GM21786 (cell line): ENCODE data around the gene BOC.

Source experiments
- ATAC-seq: cut with Tn5 transposase; IDR thresholded peaks from one replicate; pipeline ENCODE4 v1.9.1; 2021; ENCODE audit not compliant: unreplicated experiment

Gene BOC

DNA sequence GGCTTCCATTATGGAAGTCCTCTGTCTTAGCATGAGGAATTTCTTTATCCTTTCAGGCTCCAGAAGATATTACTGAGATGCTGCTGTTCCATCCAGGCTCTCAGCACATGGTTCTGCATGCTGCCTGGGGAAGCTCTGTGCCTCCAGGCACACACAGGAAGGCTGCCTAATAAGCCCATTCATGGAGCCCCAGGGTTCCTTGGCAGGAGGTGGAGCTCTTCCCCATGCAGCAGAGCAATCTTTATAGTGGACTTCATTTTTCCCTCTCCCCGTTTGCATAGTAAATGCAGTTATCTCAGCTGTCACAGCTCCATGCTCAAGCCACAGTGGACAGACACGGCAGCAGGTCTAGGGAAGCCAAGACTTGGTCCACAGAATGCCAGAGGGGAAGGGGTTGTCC is 57.6 kb downstream of the BOC start:
- no peak for ATAC-seq

DNA sequence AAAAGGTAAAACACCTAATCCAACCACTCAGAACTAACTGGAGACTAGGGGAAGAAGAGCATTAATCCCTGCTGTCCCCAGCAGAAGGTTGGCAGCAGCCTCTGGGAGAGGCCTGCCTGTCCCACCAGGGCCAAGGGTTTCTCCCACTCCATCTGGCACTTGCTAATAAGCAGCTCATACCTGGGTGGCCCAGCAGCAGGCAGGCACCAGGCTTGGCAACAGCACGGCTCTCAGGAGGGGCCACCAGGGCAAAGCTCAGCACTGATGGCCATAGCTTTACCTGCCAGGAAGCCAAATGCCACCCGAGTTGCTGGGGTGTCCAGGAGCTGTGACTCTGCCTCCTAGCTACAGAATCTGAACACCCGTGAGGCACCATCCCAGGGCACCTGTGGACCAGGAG is 58.3 kb downstream of the BOC start:
- ATAC-seq, result no peak

DNA sequence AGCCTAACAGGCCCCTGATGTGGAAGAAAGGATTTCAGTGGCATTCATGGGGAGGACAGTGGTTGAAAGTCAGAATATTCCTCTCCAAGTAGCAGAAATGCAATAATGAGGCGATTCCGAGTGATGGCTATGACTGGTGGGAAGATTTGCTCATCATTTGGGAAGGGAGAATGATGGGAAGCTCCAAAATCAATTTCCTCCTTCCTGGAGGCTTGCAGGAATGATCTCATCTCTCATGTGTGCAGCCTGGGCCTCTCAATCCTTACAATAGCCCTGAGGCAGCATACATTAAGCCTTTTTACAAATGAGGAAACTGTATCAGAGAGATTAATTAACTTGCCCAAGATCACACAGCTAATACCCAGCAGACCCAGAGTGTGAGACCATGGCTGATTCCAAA is 58.7 kb downstream of the BOC start:
- no peak for ATAC-seq

DNA sequence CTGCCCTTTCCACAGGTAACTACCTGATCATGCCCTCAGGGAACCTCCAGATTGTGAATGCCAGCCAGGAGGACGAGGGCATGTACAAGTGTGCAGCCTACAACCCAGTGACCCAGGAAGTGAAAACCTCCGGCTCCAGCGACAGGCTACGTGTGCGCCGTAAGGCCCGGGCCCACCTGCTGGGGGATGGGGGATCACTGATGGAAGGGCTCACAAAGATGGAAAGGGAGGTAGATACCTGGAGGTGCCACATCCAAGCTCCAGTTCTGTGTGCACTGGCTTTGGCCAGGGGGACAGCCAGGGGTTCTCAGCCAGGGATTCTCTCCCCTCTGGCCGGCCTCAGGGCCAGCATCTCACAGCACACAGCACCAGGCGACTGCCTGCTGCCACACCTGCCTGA is 59.4 kb downstream of the BOC start:
- no peak for ATAC-seq

DNA sequence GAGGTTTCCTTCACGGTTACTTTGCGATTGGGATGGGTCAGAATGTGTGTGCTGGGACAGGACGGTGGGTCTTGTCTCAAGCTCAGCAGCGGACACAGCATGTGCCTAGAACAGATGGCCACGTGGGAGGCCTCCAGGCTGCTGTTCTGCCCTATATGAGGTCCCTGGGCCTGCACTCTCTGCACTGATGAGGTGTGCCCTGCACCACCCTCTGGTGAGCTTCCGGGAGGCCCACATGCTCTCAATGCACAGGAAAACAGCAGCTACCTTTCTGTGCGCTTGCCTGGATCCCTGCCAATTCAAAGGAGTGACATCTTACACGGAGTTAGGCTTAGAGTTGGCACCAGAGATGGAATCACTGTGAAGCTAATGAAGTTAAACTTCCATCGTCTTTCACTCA is 59.8 kb downstream of the BOC start:
- ATAC-seq, result no peak

DNA sequence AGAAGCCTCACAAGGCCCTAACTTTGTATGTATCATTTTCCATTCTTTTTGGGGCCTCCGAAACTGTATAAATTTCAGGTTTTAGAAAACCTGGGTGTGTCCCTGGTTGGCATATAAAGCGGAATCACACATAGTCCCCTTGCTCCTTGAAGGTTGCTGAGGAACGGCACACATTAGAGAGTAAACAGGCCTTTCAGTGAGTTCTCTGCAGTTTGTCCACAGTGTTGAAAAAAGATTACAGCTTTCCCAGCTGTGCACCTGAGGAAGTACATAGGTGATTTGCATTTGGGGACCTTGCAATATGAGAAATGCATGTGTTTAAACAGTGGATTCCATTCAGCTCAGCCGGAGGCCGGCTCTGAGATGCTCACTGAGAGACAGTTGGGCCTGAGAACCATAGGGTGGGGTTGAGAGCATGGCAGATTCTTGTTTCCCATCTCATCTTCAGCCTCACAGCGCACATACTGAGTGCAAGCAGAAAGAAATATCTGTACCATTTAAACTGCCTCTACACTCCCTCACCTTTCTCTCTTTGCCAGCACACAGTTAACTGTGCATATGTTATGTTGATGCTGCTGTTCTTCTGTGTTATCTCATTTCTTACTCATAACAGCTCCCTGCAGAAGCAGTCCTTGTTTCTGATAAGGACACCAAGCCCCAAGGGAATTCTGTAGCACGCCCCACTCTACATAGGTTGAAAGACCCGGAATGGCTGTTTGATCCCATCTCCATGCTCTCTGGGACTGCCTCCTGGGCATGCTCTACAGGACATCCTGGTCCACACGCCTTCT is 60.4 kb downstream of the BOC start:
- no peak for ATAC-seq

DNA sequence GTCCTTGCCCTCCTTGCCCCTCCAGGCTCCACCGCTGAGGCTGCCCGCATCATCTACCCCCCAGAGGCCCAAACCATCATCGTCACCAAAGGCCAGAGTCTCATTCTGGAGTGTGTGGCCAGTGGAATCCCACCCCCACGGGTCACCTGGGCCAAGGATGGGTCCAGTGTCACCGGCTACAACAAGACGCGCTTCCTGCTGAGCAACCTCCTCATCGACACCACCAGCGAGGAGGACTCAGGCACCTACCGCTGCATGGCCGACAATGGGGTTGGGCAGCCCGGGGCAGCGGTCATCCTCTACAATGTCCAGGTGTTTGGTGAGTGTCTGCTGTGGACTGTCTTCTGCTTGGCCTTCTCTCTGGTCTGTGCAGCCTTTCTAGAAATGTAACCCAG is 61.0 kb downstream of the BOC start:
- no peak for ATAC-seq

DNA sequence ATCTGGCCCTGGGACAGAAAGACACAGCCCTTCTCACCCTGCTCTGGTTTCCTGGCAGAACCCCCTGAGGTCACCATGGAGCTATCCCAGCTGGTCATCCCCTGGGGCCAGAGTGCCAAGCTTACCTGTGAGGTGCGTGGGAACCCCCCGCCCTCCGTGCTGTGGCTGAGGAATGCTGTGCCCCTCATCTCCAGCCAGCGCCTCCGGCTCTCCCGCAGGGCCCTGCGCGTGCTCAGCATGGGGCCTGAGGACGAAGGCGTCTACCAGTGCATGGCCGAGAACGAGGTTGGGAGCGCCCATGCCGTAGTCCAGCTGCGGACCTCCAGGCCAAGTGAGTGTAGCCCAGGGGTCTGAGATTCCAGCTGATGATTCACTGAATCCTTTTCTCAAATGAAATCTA is 61.7 kb downstream of the BOC start:
- ATAC-seq, result no peak

DNA sequence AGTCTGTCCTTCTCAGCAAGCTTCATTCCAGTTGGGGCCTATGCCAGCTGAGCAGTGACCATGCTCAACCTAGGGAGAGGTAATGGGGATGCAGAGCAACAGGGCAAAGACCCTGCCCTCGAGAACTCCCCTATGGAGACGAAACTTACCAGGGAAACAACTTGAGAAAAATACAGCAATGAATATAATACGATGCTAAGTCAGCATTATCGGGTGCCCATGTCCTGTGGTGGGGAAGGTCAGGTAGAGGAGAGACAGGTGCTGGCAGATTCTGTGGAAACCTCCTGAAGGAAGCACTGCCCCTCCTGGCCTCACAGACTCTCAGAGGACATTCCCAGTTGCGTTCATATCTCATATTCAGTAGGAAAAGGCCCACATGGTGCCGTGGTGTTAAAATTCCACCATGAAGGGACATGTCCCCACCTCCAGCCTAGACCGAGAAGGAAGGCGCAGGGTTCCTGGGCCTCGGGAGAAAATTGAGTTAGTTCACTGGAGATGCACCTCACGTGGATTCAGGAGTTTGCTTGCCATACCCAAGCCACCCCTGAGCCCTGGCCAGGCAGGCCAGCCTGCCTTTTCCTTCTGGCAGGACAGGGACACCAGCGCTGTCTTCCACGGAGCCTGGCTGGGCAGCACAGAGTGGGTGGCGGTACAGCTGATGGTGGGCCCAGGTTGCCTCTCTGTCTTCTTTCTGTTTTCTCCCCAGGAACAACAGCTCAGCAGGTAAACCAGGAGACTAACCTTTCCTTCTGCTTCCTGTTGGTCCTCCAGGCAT is 62.4 kb downstream of the BOC start:
- no peak for ATAC-seq

DNA sequence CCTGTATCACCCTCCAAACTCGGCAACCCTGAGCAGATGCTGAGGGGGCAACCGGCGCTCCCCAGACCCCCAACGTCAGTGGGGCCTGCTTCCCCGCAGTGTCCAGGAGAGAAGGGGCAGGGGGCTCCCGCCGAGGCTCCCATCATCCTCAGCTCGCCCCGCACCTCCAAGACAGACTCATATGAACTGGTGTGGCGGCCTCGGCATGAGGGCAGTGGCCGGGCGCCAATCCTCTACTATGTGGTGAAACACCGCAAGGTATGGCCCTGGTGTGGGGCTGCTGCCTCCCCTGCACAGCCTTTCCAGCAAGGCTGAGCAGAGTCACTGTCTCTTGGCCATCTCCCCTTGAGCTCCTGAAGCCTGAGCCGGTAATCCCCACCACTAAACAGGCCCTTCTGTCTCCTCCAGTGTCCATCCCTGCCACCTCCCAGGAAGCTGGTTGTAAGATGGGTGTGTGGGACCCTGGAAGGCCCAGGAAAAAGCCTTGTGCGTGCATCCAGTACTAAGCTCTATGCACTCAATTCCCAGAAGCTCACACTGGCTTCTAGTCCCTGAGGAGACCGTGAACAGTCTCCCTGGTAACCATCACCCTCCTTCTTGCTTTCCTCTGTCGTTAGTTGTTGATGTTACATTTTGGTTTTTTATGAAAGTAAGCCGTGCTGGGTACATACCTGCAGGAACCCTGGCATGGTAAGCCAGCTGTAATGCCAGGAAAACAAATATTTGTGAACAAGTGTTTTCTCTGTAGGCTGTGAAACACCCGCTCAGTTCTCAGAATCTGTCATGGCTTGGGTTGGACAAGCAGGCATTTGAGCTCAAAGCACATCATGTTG is 63.3 kb downstream of the BOC start:
- ATAC-seq, result no peak

DNA sequence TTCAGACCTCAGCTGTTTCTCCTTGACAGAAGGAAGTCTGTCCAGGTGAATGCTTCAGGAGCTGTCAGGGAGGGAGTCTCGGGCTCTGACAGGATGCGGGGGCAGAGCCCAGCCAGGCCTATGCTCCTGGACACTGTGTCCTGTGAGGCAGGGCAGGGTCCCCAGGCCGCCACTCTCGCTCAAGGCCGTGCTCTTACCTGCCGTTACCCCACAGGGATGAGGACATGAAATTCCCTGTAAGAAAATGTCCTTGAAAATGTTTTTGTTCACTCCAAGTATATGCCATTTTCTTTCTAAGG is 63.9 kb downstream of the BOC start:
- ATAC-seq, result no peak

DNA sequence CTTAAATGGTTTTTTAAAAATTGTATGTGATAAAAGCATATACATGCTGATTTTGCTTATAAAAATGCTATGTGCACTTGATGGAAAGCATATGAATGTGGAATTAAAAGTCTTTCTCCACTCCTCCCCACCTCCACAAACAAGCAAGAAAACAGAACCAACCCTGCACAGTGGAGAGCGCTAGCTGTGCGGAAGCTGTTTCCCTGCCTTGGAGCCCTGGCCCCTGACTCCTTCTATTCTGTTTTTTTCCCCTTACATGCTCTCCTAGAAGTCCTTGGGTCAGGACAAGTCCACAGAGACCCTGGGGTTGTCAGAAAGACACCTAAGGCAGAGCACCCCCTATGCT is 64.2 kb downstream of the BOC start:
- no peak for ATAC-seq

DNA sequence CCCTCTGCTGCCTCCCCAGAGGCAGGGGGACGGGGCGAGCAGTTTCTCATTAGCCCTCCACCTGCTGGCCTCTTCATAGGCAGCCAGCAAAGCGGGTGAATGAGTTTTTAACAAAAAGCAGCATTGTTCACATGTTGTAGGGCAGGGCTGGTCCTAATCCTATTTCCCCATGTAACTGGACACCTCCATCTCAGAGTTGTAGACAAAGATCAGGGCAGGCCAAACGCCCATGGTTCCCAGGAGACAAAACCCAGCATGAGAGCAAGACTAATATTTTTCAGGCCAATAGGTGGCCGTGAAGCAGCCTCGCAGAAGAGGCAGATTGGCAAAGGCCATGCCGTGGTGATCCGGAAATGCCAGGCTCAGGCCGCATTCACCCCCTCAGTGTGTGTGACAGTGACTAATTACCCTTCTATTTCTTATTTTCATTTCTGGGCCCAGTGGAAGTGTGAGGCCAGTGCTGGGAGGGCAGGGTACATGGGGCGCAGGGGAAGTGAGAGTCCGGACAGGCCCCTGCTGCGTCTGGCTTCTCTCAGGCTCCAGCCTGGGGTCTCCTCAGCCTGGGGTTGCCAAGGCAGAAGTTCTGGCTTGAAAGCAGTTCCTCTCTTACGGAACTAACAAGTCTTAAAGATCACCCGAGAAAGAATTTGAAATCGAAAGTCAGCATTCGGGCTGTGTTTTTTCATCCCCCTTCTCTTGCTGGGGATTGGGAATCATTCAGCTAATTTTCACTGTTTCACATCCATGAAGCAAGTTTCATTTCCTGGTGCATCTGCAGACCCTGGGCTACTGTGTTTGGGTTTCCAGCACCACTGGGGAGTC is 64.8 kb downstream of the BOC start:
- ATAC-seq, result peak; percentile 85

DNA sequence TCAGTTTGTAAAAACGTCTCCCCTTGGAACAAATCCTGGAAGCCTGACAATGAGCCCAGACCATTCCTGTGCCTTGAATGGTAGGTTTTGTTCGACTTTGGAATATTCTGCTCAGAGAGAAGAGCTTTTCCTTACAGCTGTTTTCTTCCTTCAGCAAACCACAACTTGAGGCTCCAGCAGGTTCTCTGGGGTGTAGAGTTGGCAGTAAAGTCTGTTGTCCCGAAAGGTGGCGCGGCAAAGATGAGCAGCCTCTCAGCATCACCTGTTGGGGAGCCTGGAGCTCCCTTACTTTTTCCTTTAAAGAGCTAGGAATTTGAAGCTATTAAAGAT is 65.4 kb downstream of the BOC start:
- no peak for ATAC-seq

DNA sequence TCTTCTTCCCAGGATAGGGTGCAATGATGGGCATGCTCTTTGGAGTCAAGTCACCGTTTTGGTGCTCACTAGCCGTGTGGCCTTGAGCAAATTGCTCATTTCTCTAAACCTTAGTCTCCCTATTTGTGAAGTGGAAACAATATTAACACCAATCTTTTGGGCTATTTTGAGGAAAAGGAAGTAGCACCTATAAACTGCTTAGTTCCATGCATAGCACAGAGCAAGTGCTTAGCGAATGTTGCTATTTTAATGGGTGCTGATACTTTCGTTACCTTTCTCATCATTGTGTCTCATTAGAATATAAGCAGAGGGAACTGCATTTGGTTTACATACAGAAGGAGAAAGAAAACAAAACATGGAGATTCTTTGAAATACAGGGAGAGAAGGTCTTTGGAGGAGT is 66.1 kb downstream of the BOC start:
- peak; percentile 51 for ATAC-seq

DNA sequence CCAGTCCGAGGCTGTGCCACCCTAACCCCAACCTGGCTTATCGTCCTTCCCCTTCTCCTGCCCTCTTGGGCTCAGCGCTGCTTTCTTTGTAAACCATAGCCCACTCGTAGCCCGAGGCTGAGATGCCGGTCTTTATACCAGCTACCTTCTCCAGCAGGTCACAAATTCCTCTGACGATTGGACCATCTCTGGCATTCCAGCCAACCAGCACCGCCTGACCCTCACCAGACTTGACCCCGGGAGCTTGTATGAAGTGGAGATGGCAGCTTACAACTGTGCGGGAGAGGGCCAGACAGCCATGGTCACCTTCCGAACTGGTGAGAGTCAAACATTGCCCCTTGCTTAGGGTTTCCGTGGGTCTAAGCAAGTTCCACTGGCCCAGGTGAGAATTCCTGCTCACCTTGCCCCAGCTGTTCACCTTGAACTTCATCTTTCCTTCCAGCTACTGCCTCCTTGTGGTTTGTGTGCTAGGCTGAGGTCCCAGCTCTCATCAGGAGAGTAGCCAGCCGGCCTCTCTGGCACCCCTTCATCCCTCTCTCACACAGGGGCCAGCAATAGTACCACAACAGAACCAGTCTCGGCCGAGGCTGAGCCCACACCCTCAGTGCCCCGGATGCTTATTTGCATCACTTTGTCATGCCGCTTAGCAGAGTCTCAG is 66.7 kb downstream of the BOC start:
- ATAC-seq, result no peak

DNA sequence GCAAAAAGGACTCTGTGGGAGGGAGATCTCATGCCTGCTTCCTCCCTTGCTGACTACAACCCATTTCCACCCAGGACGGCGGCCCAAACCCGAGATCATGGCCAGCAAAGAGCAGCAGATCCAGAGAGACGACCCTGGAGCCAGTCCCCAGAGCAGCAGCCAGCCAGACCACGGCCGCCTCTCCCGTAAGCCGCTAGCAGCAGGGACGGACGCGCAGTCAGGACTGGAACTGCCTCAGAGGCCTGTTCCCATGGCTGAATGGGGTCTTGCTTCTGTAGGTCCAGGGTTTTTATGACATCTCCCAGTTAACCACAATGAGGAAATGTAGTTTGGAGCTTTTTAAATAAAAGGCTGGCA is 67.2 kb downstream of the BOC start:
- no peak for ATAC-seq

DNA sequence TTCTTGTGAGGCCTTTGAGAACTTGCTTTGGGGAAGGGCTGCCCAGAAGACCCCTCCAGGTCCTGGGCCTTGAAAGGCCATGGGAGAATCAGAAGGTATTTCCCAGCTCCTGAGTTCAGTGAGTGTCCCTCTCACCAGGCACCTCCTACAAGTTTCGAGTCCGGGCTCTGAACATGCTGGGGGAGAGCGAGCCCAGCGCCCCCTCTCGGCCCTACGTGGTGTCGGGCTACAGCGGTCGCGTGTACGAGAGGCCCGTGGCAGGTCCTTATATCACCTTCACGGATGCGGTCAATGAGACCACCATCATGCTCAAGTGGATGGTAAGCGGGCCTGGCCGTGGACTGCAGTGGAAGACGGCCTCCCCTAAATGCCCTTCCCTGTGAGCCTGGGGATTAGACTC is 68.3 kb downstream of the BOC start:
- no peak for ATAC-seq

DNA sequence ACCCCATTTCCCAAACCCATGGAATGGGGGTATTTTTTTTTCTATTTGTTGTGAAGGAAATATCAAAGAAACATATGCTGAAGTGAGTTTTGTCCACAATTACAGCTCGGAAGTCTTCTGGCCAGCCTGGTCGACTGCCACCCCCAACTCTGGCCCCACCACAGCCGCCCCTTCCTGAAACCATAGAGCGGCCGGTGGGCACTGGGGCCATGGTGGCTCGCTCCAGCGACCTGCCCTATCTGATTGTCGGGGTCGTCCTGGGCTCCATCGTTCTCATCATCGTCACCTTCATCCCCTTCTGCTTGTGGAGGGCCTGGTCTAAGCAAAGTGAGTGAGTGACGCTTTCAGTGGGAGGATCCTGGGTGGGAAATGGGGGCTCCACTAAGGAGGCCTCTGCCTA is 71.9 kb downstream of the BOC start:
- ATAC-seq, result no peak

DNA sequence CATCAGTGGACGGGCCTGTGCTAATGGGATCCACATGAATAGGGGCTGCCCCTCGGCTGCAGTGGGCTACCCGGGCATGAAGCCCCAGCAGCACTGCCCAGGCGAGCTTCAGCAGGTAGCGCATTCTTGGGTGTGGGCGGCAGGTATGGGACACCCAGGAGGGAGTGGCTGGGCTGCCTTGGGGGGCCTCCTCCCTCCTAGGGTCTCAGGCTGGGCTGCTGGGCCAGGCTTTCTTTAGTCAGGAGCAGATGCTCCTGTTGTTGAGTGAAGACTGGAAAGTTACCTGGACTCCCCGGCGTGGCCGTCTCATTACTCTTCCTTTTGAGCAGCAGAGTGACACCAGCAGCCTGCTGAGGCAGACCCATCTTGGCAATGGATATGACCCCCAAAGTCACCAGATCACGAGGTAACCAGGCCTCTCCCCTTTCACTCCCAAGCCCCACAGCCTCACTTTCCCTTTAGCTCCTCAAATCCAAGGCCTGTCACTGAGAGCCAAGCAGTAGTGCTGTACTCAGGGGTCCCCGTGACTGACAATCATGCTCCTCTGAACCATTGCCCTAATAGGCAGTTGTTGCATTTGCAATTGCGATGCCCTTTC is 73.2 kb downstream of the BOC start:
- no peak for ATAC-seq

DNA sequence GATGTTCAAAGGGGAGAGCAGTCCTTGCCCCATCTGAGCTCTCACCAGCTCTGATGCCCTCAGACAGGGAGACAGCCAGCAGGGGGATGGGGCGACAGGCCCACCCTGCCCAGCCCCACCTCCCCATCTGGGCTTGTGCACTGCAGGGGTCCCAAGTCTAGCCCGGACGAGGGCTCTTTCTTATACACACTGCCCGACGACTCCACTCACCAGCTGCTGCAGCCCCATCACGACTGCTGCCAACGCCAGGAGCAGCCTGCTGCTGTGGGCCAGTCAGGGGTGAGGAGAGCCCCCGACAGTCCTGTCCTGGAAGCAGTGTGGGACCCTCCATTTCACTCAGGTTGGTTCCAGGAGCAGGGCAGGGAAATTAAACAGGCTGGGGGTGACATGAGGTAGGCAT is 73.9 kb downstream of the BOC start:
- no peak for ATAC-seq
